Neural crest cell (in vitro differentiated cells): ENCODE data around the gene SPOCK1. TPM values are rescaled to one million over a fixed set of nuclear protein-coding genes. Genes with fewer than 3 reads are reported as not detected.

Source experiments
- DNase-seq: peaks from one replicate; pipeline ENCODE4 v3.0.0; 2021; ENCODE audit warnings: low read depth, mixed read lengths, low spot score
- H3K27ac Mint-ChIP-seq: one replicate; pipeline ENCODE4 v1.8.0; 2021; ENCODE audit warnings: mild to moderate bottlenecking, mixed read lengths; ENCODE audit not compliant: unreplicated experiment
- H3K27me3 Mint-ChIP-seq: 2 replicates; pipeline ENCODE4 v1.8.0; 2021; ENCODE audit warnings: low read depth, mild to moderate bottlenecking, mixed read lengths
- H3K36me3 Mint-ChIP-seq: 2 replicates; pipeline ENCODE4 v1.8.0; 2021; ENCODE audit warnings: low read depth, mild to moderate bottlenecking, mixed read lengths
- H3K4me1 Mint-ChIP-seq: 2 replicates; pipeline ENCODE4 v1.8.0; 2021; ENCODE audit warnings: mixed read lengths
- H3K4me3 Mint-ChIP-seq: one replicate; pipeline ENCODE4 v1.8.0; 2021; ENCODE audit warnings: mild to moderate bottlenecking, mixed read lengths
- H3K9me3 Mint-ChIP-seq: 2 replicates; pipeline ENCODE4 v1.8.0; 2021; ENCODE audit warnings: mixed read lengths
- CTCF ChIP-seq: fragments of 200-600 bp; sonication (generic); conservative IDR thresholded peaks from 2 replicates; pipeline ENCODE4 v1.5.0; 2021; ENCODE audit warnings: antibody characterized with exemption, mild to moderate bottlenecking
- total RNA-seq: library from RNA; stranded (reverse); gene quantifications from 2 replicates; pipeline ENCODE4 v1.2.1, GENCODE V29; 2021

The SPOCK1 gene
- total RNA-seq, 1 donor from 2014 or later = 89.7 TPM

- no peak overlapping the region for H3K27ac Mint-ChIP-seq
- peaks cover 85% of the 10 kb centered on the region for H3K27me3 Mint-ChIP-seq
- peaks cover 12% of the 10 kb centered on the region for H3K4me1 Mint-ChIP-seq
- no peak for DNase-seq
- H3K4me3 Mint-ChIP-seq = no peak overlapping the region
- TF ChIP-seq CTCF = no peak
- no peaks in the 10 kb centered on the region for H3K9me3 Mint-ChIP-seq
- no peaks in the 10 kb centered on the region for H3K36me3 Mint-ChIP-seq
Observed at GRCh38 chr5:137195483-137195882, 303.6 kb downstream of the SPOCK1 start.

- no peak overlapping the region for H3K4me3 Mint-ChIP-seq
- H3K9me3 Mint-ChIP-seq = no peaks in the 10 kb centered on the region
- no peak overlapping the region for H3K27ac Mint-ChIP-seq
Observed at GRCh38 chr5:137194300-137194699, 304.8 kb downstream of the SPOCK1 start.

GRCh38 chr5:137192293-137192743 is 306.8 kb downstream of the SPOCK1 start:
- H3K36me3 Mint-ChIP-seq = no peaks in the 10 kb centered on the region
- H3K4me3 Mint-ChIP-seq = no peak overlapping the region
- H3K27ac Mint-ChIP-seq = no peak overlapping the region
- H3K4me1 Mint-ChIP-seq = no peaks in the 10 kb centered on the region
- no peak for DNase-seq
- no peaks in the 10 kb centered on the region for H3K9me3 Mint-ChIP-seq
- no peak for TF ChIP-seq CTCF
- H3K27me3 Mint-ChIP-seq = peaks cover 72% of the 10 kb centered on the region

More at GRCh38 chr5:137194300-137194699, 304.8 kb downstream of the SPOCK1 start:
- no peak for DNase-seq
- H3K36me3 Mint-ChIP-seq = no peaks in the 10 kb centered on the region
- no peak for TF ChIP-seq CTCF
- peaks cover 80% of the 10 kb centered on the region for H3K27me3 Mint-ChIP-seq
- H3K4me1 Mint-ChIP-seq = peaks cover under 1% of the 10 kb centered on the region

- no peaks in the 10 kb centered on the region for H3K4me1 Mint-ChIP-seq
- no peaks in the 10 kb centered on the region for H3K9me3 Mint-ChIP-seq
Observed at GRCh38 chr5:137191179-137191578, 307.9 kb downstream of the SPOCK1 start.

GRCh38 chr5:137190441-137190840 is 308.7 kb downstream of the SPOCK1 start:
- Mint-ChIP-seq H3K36me3 (no peaks in the 10 kb centered on the region), H3K27me3 (peaks cover 64% of the 10 kb centered on the region), H3K4me1 (no peaks in the 10 kb centered on the region), H3K27ac (no peak overlapping the region), H3K9me3 (no peaks in the 10 kb centered on the region), H3K4me3 (no peak overlapping the region)
- no peak for TF ChIP-seq CTCF
- DNase-seq = no peak

More at GRCh38 chr5:137191179-137191578, 307.9 kb downstream of the SPOCK1 start:
- Mint-ChIP-seq H3K27ac (no peak overlapping the region), H3K4me3 (no peak overlapping the region), H3K36me3 (no peaks in the 10 kb centered on the region), H3K27me3 (peaks cover 70% of the 10 kb centered on the region)
- TF ChIP-seq CTCF = no peak
- no peak for DNase-seq
